Panc1 (cell line): ENCODE results near the gene AP1G2. TPM values are rescaled to one million over a fixed set of nuclear protein-coding genes. Genes with fewer than 3 reads are reported as not detected.

ENCODE experiments used
- ATAC-seq: fragments of 200-7000 bp; cut with Tn5 transposase; 2 replicates; pipeline ENCODE4 v1.9.1; 2020; ENCODE audit warnings: mild to moderate bottlenecking, moderate library complexity
- BruUV-seq: library from RNA; stranded (reverse); fragments of 400-500 nt; replicated peaks from 2 replicates; lab custom pipeline; 2021; lab: Mats Ljungman, UMichigan
- CTCF ChIA-PET: fragments of 300-600 bp; sonication (Branson Sonifier 250); formaldehyde crosslinking; loops from one replicate; lab custom pipeline; 2022; ENCODE audit warnings: antibody characterized with exemption; lab: Charles Lee
- POLR2A ChIA-PET: fragments of 300-600 bp; sonication (Branson Sonifier 250); formaldehyde crosslinking; loops from one replicate; lab custom pipeline; 2022; ENCODE audit warnings: antibody characterized with exemption; lab: Charles Lee
- DNase-seq: peaks from one replicate; pipeline ENCODE4 v3.0.0-alpha.2; 2010; ENCODE audit warnings: low read depth, low spot score
- H3K27ac ChIP-seq: 2 replicates; pipeline ENCODE4 v1.5.1; 2011; ENCODE audit warnings: mild to moderate bottlenecking, low read length, inconsistent platforms
- H3K27me3 ChIP-seq: fragments of 200-500 bp; sonication (Bioruptor generic); 2 replicates; pipeline ENCODE4 v1.6.0; 2014; ENCODE audit warnings: low read length, inconsistent platforms; ENCODE audit not compliant: control insufficient read depth, insufficient read depth
- H3K36me3 ChIP-seq: fragments of 200-500 bp; sonication (Bioruptor generic); 2 replicates; pipeline ENCODE4 v1.5.1; 2014; ENCODE audit warnings: inconsistent platforms, mild to moderate bottlenecking, low read length, moderate library complexity; ENCODE audit not compliant: control insufficient read depth, insufficient read depth
- H3K4me1 ChIP-seq: 2 replicates; pipeline ENCODE4 v1.5.1; 2011; ENCODE audit warnings: inconsistent platforms, mild to moderate bottlenecking, low read length, moderate library complexity; ENCODE audit not compliant: control insufficient read depth, insufficient read depth
- H3K4me3 ChIP-seq, 2 experiments: 2 replicates each; pipeline ENCODE4 v1.5.1; 2011 to 2012; ENCODE audit warnings: low read depth in 2 of 2, low read length in 2 of 2, mild to moderate bottlenecking in 2 of 2, inconsistent platforms in 1 of 2, moderate library complexity in 1 of 2
- H3K9me3 ChIP-seq: fragments of 200-500 bp; sonication (Bioruptor generic); 2 replicates; pipeline ENCODE4 v1.5.1; 2014; ENCODE audit warnings: low read depth, mild to moderate bottlenecking, inconsistent platforms, low read length, moderate library complexity; ENCODE audit not compliant: control insufficient read depth, insufficient read depth
- POLR2AphosphoS5 ChIP-seq: IDR thresholded peaks from 2 replicates; pipeline ENCODE4 v1.6.1; 2012; ENCODE audit warnings: mild to moderate bottlenecking, low read depth, low read length, moderate library complexity
- SIN3A ChIP-seq: IDR thresholded peaks from 2 replicates; pipeline ENCODE4 v1.6.1; 2012; ENCODE audit warnings: low read depth, mild to moderate bottlenecking, low read length, moderate library complexity, borderline replicate concordance; ENCODE audit not compliant: insufficient read depth
- TCF7L2 ChIP-seq: IDR thresholded peaks from 2 replicates; pipeline ENCODE4 v1.6.1; 2011; ENCODE audit warnings: mild to moderate bottlenecking, low read depth, low read length, inconsistent platforms
- in situ Hi-C: cut with HindIII; loops from 2 replicates; pipeline ENCODE4 v1.10.0; 2016; ENCODE audit warnings: low sequenced_read_pairs, low pct_unique_long_range_greater_than_20kb
- intact Hi-C: fragments of 100-400 bp; cut with micrococcal nuclease; formaldehyde crosslinking; loops from one replicate; pipeline ENCODE4 v1.10.0; 2022; ENCODE audit not compliant: unreplicated experiment
- total RNA-seq: library from RNA; stranded (reverse); gene quantifications from one replicate; pipeline ENCODE4 v1.2.1, GENCODE V29; 2021; ENCODE audit not compliant: unreplicated experiment
- TF ChIP-seq, protein P1 (sequence below): fragments of 450-650 bp; IDR thresholded peaks from 2 replicates; pipeline ENCODE4 v1.5.1; 2017; ENCODE audit warnings: mild to moderate bottlenecking
- TF ChIP-seq, protein P2 (sequence below), 2 experiments: IDR thresholded peaks; 2 replicates each; pipeline ENCODE4 v1.6.1; 2011 to 2012; ENCODE audit warnings: low read depth in 2 of 2, control low read depth in 1 of 2, low read length in 1 of 2, mild to moderate bottlenecking in 1 of 2, moderate library complexity in 1 of 2; ENCODE audit not compliant: insufficient read depth in 1 of 2

The AP1G2 gene
- total RNA-seq, 1 experiment from 2014 or later = 61.6 TPM

DNA sequence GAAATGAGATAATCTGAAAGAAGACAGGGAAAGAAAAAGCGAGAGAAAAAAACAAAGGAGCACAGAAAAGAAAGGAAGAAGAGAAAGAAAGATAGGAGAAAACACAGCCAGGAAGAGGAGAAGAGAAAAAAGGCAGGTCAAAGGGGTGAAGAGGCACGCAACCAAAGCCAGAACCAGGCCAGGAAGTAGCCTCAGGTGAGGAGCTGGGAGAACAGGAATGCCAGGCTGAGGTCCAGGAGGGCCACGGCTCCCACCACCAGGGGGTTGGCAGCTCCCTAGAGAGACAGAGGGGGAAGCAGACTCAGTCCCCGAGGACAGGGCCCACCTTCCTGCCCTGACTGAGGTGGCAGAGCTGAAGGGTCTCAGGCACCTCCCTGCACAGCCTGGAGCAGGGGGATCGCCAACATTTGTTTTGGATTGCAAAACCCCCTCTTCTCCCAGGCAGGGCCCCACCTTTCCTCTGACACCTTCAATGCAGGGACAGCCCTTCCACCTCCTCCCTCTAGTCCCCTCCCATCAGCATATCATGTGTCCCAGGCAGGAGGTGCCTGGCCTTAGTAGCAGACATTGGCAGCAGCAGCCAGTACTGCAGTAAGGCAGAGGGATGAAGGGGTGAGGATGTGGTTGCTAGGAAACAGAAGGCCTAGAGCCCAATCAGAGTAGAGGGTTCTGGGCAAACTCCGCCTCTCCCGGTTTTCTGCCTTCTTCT lies 2.0 kb upstream of the AP1G2 start:
- Histone ChIP-seq H3K27ac (no peak overlapping the region), H3K36me3 (no peaks in the 10 kb centered on the region), H3K4me1 (peaks cover 10% of the 10 kb centered on the region), H3K27me3 (no peaks in the 10 kb centered on the region), H3K4me3 (no peak overlapping the region), H3K9me3 (no peaks in the 10 kb centered on the region)
- intact Hi-C loops = no loop called here
- ATAC-seq (peak; percentile 43; the same call in 1 of the 2 replicates), DNase-seq (no peak)
- BruUV-seq = no TSS peak
- TF ChIP-seq TCF7L2 (no peak), POLR2AphosphoS5 (no peak), SIN3A (no peak)
- TF ChIP-seq, protein P1, sequence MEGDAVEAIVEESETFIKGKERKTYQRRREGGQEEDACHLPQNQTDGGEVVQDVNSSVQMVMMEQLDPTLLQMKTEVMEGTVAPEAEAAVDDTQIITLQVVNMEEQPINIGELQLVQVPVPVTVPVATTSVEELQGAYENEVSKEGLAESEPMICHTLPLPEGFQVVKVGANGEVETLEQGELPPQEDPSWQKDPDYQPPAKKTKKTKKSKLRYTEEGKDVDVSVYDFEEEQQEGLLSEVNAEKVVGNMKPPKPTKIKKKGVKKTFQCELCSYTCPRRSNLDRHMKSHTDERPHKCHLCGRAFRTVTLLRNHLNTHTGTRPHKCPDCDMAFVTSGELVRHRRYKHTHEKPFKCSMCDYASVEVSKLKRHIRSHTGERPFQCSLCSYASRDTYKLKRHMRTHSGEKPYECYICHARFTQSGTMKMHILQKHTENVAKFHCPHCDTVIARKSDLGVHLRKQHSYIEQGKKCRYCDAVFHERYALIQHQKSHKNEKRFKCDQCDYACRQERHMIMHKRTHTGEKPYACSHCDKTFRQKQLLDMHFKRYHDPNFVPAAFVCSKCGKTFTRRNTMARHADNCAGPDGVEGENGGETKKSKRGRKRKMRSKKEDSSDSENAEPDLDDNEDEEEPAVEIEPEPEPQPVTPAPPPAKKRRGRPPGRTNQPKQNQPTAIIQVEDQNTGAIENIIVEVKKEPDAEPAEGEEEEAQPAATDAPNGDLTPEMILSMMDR = no peak
- TF ChIP-seq, protein P2, sequence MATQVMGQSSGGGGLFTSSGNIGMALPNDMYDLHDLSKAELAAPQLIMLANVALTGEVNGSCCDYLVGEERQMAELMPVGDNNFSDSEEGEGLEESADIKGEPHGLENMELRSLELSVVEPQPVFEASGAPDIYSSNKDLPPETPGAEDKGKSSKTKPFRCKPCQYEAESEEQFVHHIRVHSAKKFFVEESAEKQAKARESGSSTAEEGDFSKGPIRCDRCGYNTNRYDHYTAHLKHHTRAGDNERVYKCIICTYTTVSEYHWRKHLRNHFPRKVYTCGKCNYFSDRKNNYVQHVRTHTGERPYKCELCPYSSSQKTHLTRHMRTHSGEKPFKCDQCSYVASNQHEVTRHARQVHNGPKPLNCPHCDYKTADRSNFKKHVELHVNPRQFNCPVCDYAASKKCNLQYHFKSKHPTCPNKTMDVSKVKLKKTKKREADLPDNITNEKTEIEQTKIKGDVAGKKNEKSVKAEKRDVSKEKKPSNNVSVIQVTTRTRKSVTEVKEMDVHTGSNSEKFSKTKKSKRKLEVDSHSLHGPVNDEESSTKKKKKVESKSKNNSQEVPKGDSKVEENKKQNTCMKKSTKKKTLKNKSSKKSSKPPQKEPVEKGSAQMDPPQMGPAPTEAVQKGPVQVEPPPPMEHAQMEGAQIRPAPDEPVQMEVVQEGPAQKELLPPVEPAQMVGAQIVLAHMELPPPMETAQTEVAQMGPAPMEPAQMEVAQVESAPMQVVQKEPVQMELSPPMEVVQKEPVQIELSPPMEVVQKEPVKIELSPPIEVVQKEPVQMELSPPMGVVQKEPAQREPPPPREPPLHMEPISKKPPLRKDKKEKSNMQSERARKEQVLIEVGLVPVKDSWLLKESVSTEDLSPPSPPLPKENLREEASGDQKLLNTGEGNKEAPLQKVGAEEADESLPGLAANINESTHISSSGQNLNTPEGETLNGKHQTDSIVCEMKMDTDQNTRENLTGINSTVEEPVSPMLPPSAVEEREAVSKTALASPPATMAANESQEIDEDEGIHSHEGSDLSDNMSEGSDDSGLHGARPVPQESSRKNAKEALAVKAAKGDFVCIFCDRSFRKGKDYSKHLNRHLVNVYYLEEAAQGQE (IDR thresholded peaks at IDR 0.05; ENCODE audit: insufficient read depth in 1 of 2, low read depth in 2 of 2, low read length in 1 of 2) = no peak
- POLR2A ChIA-PET = interaction anchor here (0.7 kb wide), 1 partner anchor 507 kb away, joined by 12 read pairs; no protein-coding TSS in a partner anchor
- in situ Hi-C loops = no loop called here
- CTCF ChIA-PET = no interaction called here

DNA sequence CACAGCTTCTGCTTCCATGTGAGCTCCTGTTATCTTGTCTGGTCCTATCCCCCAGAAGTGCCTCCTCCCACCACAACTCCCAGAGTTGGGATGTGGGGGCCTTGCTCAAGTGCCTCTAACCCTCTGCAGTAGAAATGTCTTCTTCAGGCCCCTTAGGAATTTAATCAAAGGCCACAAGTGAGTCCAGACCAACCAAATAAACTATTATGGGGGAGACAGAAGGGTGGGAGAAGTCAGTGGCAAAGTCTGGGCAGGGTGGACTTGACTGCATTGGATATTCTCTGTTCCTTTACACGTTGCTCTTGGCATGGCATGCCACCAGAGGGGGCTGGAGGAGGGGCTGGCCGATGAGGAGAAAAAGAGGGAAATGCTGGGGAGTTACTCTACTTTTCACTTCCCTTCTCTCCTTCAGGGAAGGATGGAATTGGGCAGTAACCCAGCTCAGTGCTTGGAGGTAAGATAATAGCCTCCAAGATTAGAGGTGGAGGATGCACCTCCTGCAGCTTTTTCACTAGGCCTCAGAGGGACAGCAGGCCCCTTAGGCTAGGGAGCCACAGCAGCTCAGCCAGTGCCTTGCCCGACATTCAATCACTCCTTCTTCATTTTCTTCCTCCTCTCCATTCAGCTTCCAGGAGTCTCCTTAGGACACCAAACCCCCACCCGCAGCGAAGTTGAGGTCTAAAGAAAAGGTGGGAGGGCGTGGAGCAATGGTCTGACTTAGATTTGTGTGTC lies 1.2 kb upstream of the AP1G2 start:
- Histone ChIP-seq H3K27ac (no peak overlapping the region; the same call in 1 of the 2 replicates), H3K9me3 (no peaks in the 10 kb centered on the region), H3K36me3 (no peaks in the 10 kb centered on the region), H3K4me3 (no peak overlapping the region), H3K27me3 (no peaks in the 10 kb centered on the region), H3K4me1 (peaks cover 10% of the 10 kb centered on the region)
- TF ChIP-seq, protein P2 (IDR thresholded peaks at IDR 0.05; ENCODE audit: insufficient read depth in 1 of 2, low read depth in 2 of 2, low read length in 1 of 2) = no peak
- TF ChIP-seq, protein P1 = peak; percentile 62; the same call in 1 of the 2 replicates
- in situ Hi-C loops (no loop called here), intact Hi-C loops (no loop called here)
- no peak for ATAC-seq
- ChIA-PET POLR2A (no interaction called here), CTCF (no interaction called here)
- DNase-seq = no peak
- no TSS peak for BruUV-seq
